Activated naive CD8-positive, alpha-beta T cell treated with anti-CD3 and anti-CD28 coated beads, Interleukin-2, amount 10 ng/mL, durations not matched to agents 7 days and 5 days (primary cell): ENCODE results near the gene MAST4. TPM values are rescaled to one million over a fixed set of nuclear protein-coding genes. Genes with fewer than 3 reads are reported as not detected.
"Not testable (repeated sequence)": the region's sequence is repeated elsewhere in the genome, so short reads cannot be mapped to it uniquely, and the experiment has no call there.

Source experiments
- ATAC-seq: fragments of 150-1000 bp; cut with Tn5 transposase; one replicate; pipeline ENCODE4 v1.10.0; 2021; ENCODE audit warnings: low read depth, moderate library complexity
- POLR2A ChIA-PET: fragments of 350-600 bp; sonication (Branson Sonifier 250); formaldehyde crosslinking; loops from one replicate; lab custom pipeline; 2021; ENCODE audit warnings: antibody characterized with exemption; lab: Charles Lee
- DNase-seq: peaks from one replicate; pipeline ENCODE4 v3.0.0; 2021
- H3K27ac Mint-ChIP-seq: one replicate; pipeline ENCODE4 v1.8.0; 2022; ENCODE audit warnings: mild to moderate bottlenecking, mixed read lengths
- H3K27me3 Mint-ChIP-seq: one replicate; pipeline ENCODE4 v1.8.0; 2022; ENCODE audit warnings: mild to moderate bottlenecking, moderate library complexity, mixed read lengths
- H3K36me3 Mint-ChIP-seq: one replicate; pipeline ENCODE4 v1.8.0; 2021; ENCODE audit warnings: mild to moderate bottlenecking, mixed read lengths
- H3K4me1 Mint-ChIP-seq: one replicate; pipeline ENCODE4 v1.8.0; 2021; ENCODE audit warnings: mixed read lengths
- H3K4me3 Mint-ChIP-seq: one replicate; pipeline ENCODE4 v1.8.0; 2022; ENCODE audit warnings: mild to moderate bottlenecking, moderate library complexity, mixed read lengths
- H3K9me3 Mint-ChIP-seq: one replicate; pipeline ENCODE4 v1.8.0; 2021; ENCODE audit warnings: mixed read lengths
- total RNA-seq, 2 experiments: library from RNA; stranded (reverse); gene quantifications; one replicate each; pipeline ENCODE4 v1.2.3, GENCODE V29; 2021

The MAST4 gene
- total RNA-seq, 2 experiments from 2014 or later: 13.4 to 14.3 TPM

GRCh38 chr5:66669086-66669861 lies 73.1 kb downstream of the MAST4 start:
- no peak for ATAC-seq
- H3K9me3 Mint-ChIP-seq: no peaks in the 10 kb centered on the region
- POLR2A ChIA-PET: no interaction called here
- DNase-seq: no peak
- no peak overlapping the region for H3K27ac Mint-ChIP-seq
- H3K36me3 Mint-ChIP-seq: no peaks in the 10 kb centered on the region
- no peaks in the 10 kb centered on the region for H3K4me1 Mint-ChIP-seq
- no peak overlapping the region for H3K4me3 Mint-ChIP-seq
- peaks cover 17% of the 10 kb centered on the region for H3K27me3 Mint-ChIP-seq

DNA sequence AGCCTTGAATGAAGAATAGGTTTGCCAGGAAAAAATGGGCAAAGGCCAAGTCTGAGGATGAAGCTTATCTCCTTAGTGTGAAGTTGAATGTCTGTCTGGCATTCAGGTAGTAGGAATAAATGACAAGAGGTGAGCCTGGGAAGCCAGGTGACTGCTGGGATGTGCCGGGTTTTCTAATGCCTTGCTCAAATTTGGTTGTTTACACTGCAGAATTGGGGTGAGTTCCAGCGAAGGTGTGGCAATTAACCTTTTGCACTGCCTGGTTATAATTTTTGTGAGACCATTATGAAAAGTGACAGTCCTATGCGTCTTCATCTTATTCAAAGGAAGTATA lies 73.6 kb downstream of the MAST4 start:
- ATAC-seq (no peak), DNase-seq (no peak)
- H3K9me3 Mint-ChIP-seq: no peaks in the 10 kb centered on the region
- H3K4me1 Mint-ChIP-seq: no peaks in the 10 kb centered on the region
- H3K4me3 Mint-ChIP-seq: no peak overlapping the region
- POLR2A ChIA-PET: no interaction called here
- no peaks in the 10 kb centered on the region for H3K36me3 Mint-ChIP-seq
- H3K27ac Mint-ChIP-seq: no peak overlapping the region
- H3K27me3 Mint-ChIP-seq: peaks cover 15% of the 10 kb centered on the region

DNA sequence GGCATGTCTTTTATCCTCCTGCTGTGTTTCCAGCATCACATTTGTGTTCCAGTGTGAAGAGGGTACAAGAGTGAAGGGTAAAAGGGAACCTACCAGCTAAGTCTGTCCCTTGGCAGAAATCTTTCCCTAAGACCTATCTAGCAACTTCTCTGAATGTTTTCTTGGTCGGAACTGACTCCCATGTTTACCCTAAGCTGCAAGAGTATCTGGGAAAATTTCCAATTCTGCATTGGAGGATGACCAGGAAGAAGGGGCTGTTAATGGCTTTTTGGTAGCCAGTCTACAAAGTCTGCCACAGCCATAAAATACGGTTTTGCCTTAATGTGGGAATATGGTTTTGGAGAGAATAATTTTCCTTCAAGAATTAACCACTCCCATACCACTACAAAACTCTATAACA lies 75.1 kb downstream of the MAST4 start:
- DNase-seq (no peak), ATAC-seq (no peak)
- Mint-ChIP-seq H3K9me3 (no peaks in the 10 kb centered on the region), H3K27ac (no peak overlapping the region), H3K36me3 (no peaks in the 10 kb centered on the region), H3K4me3 (no peak overlapping the region), H3K4me1 (no peaks in the 10 kb centered on the region), H3K27me3 (peaks cover 16% of the 10 kb centered on the region)
- POLR2A ChIA-PET: no interaction called here

GRCh38 chr5:66674802-66675201 lies 78.6 kb downstream of the MAST4 start:
- Mint-ChIP-seq H3K27ac (no peak overlapping the region), H3K36me3 (no peaks in the 10 kb centered on the region), H3K27me3 (peaks cover 24% of the 10 kb centered on the region), H3K9me3 (no peaks in the 10 kb centered on the region), H3K4me1 (no peaks in the 10 kb centered on the region), H3K4me3 (no peak overlapping the region)
- ATAC-seq (no peak), DNase-seq (no peak)
- POLR2A ChIA-PET: no interaction called here

DNA sequence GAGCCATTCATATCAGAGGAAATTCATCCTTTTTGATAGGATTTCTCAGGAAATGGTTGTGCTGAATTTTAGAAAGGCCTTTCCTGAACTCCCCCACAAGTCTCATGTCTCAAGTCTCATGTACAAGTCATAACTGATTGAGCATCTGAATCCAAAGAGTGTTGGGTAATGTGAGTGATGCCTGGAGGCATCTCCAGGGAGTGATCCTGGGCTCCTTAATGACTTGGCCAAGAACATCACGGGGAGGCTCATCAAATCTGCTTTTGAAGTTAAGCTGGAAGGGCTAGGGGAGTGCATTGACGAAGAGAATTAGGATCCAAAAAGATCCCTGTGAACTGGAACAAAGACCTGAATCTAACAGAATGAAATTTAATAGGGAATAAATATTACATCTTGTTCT lies 79.2 kb downstream of the MAST4 start:
- Mint-ChIP-seq H3K4me3 (no peak overlapping the region), H3K4me1 (no peaks in the 10 kb centered on the region), H3K27me3 (peaks cover 21% of the 10 kb centered on the region), H3K9me3 (no peaks in the 10 kb centered on the region), H3K36me3 (no peaks in the 10 kb centered on the region), H3K27ac (no peak overlapping the region)
- ATAC-seq (no peak), DNase-seq (no peak)
- POLR2A ChIA-PET: no interaction called here

DNA sequence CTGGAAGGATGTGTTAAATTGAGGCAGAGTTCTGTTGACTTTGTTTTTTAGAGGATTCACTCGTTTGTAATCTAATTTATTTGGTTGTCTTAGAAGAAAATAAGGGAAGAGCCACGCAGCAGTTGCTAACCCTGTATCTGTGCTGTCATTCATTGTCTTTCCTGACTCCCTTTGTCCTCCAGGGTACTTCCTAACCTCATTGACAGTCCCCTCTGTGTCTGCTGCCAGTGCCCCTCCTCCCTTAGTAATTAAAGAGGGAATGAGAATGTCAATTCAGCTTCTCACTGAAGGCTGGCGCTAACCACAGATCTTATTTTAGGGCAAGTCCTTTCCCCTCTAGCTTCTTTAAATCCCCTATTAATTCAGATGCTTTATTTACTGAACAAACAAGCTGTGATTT lies 84.0 kb downstream of the MAST4 start:
- H3K9me3 Mint-ChIP-seq: no peaks in the 10 kb centered on the region
- no peaks in the 10 kb centered on the region for H3K4me1 Mint-ChIP-seq
- POLR2A ChIA-PET: no interaction called here
- H3K27ac Mint-ChIP-seq: no peak overlapping the region
- no peak for DNase-seq
- no peak overlapping the region for H3K4me3 Mint-ChIP-seq
- H3K27me3 Mint-ChIP-seq: peaks cover 11% of the 10 kb centered on the region
- ATAC-seq: no peak
- H3K36me3 Mint-ChIP-seq: no peaks in the 10 kb centered on the region

DNA sequence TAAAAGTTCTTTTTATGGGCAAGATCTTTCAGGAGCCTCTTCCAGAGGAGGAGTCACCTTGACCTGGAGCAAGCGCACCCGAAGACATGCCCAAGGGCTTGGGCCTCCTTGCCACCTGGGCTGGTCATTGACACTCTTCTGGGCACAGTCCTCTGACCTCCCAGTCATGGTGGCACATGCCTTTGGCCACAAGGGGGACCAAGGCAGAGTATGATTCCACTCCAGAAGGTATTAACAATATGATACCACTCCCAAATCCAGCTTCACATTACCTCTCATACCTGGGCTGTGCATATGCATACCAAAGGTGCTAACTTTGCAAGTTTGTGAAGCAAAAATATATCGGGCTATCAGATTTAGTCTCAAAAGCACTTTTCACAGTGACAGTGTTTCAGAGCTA lies 84.6 kb downstream of the MAST4 start:
- Mint-ChIP-seq H3K27ac (no peak overlapping the region), H3K27me3 (peaks cover 11% of the 10 kb centered on the region), H3K4me3 (no peak overlapping the region), H3K9me3 (no peaks in the 10 kb centered on the region), H3K4me1 (no peaks in the 10 kb centered on the region), H3K36me3 (no peaks in the 10 kb centered on the region)
- POLR2A ChIA-PET: no interaction called here
- no peak for DNase-seq
- no peak for ATAC-seq

- ATAC-seq (no peak), DNase-seq (no peak)
- Mint-ChIP-seq H3K4me3 (no peak overlapping the region), H3K27ac (no peak overlapping the region), H3K27me3 (peaks cover 3% of the 10 kb centered on the region), H3K9me3 (no peaks in the 10 kb centered on the region), H3K36me3 (no peaks in the 10 kb centered on the region), H3K4me1 (no peaks in the 10 kb centered on the region)
- POLR2A ChIA-PET: no interaction called here
Measured at GRCh38 chr5:66684663-66685062, 88.5 kb downstream of the MAST4 start.

DNA sequence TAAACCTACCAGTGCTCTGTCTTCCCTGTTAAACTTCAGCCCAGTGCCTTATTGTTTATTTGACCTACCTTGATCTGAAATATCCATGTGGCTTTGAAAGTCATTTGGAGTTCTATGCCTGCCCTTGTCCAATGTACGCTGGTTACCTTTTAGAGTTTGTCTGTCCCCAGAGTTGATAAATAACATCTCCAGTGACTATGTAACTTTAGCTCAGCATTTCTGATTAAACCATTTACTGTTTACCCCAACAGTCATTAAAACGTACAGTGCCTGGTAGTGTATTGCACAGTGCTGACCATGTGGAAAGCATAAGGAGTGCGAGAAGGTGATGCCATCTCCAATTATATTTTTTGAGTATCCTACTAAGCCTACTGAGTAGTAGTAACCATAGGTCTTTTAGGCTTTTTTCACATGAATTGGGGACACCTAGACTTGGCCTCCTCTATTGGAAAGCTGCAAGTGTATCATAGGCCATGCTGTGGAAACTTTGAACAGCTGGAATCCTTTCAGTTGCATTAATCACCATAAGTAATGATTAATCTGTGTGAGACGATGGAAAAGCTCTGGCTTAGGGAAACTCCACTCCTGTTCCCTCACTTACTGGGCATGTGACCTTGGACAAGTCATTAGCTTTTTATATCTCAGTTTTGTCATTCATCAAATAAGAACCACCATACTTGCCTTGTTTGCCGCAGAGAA lies 93.5 kb downstream of the MAST4 start:
- H3K4me3 Mint-ChIP-seq: no peak overlapping the region
- ATAC-seq (no peak), DNase-seq (no peak)
- POLR2A ChIA-PET: no interaction called here
- no peak overlapping the region for H3K27ac Mint-ChIP-seq
- no peaks in the 10 kb centered on the region for H3K36me3 Mint-ChIP-seq
- peaks cover 24% of the 10 kb centered on the region for H3K27me3 Mint-ChIP-seq
- no peaks in the 10 kb centered on the region for H3K9me3 Mint-ChIP-seq
- no peaks in the 10 kb centered on the region for H3K4me1 Mint-ChIP-seq

- Mint-ChIP-seq H3K36me3 (no peaks in the 10 kb centered on the region), H3K4me1 (no peaks in the 10 kb centered on the region), H3K27ac (no peak overlapping the region), H3K4me3 (no peak overlapping the region), H3K9me3 (peaks cover 5% of the 10 kb centered on the region), H3K27me3 (peaks cover 30% of the 10 kb centered on the region)
- no peak for DNase-seq
- POLR2A ChIA-PET: no interaction called here
- no peak for ATAC-seq
Measured at GRCh38 chr5:66694036-66694435, 97.8 kb downstream of the MAST4 start.

- peaks cover 22% of the 10 kb centered on the region for H3K27me3 Mint-ChIP-seq
- H3K4me1 Mint-ChIP-seq, POLR2A ChIA-PET, H3K27ac Mint-ChIP-seq, H3K4me3 Mint-ChIP-seq, H3K9me3 Mint-ChIP-seq, H3K36me3 Mint-ChIP-seq, ATAC-seq, DNase-seq: not testable (repeated sequence)
Measured at GRCh38 chr5:66695840-66696239, 99.6 kb downstream of the MAST4 start.

- Mint-ChIP-seq H3K9me3 (peaks cover 5% of the 10 kb centered on the region), H3K27me3 (peaks cover 21% of the 10 kb centered on the region), H3K4me1 (no peaks in the 10 kb centered on the region), H3K4me3 (no peak overlapping the region), H3K36me3 (no peaks in the 10 kb centered on the region), H3K27ac (no peak overlapping the region)
- DNase-seq (no peak), ATAC-seq (no peak)
- POLR2A ChIA-PET: no interaction called here
Measured at GRCh38 chr5:66697796-66698564, 101.8 kb downstream of the MAST4 start.

- Mint-ChIP-seq H3K27ac (no peak overlapping the region), H3K4me3 (no peak overlapping the region), H3K9me3 (peaks cover 2% of the 10 kb centered on the region), H3K4me1 (no peaks in the 10 kb centered on the region), H3K36me3 (no peaks in the 10 kb centered on the region), H3K27me3 (peaks cover 11% of the 10 kb centered on the region)
- ATAC-seq: no peak
- POLR2A ChIA-PET: no interaction called here
- no peak for DNase-seq
Measured at GRCh38 chr5:66701244-66701643, 105.1 kb downstream of the MAST4 start.

DNA sequence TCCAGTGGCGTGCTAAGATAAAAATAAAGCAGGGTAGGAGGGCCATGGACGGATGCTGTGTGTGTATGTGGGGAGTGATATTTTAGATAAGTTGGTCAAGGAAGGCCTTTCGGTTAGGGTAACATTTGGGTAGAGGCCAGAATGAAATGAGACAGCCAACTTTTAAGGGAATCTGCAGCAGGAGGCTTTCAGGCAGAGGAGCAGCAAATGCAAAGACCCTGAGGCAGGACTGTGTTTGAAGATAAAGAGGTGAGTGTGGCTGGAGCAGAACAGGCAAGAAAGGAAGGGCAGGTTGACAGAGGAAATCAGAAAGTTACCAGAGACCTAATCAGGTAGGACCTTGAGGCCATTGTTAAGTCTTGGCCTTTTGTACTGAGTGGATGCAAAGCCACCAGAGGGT lies 106.2 kb downstream of the MAST4 start:
- no peak overlapping the region for H3K27ac Mint-ChIP-seq
- POLR2A ChIA-PET: no interaction called here
- no peak for ATAC-seq
- peaks cover under 1% of the 10 kb centered on the region for H3K4me1 Mint-ChIP-seq
- DNase-seq: no peak
- H3K27me3 Mint-ChIP-seq: peaks cover 9% of the 10 kb centered on the region
- H3K9me3 Mint-ChIP-seq: peaks cover under 1% of the 10 kb centered on the region
- H3K4me3 Mint-ChIP-seq: no peak overlapping the region
- H3K36me3 Mint-ChIP-seq: peaks cover under 1% of the 10 kb centered on the region
